GM12864 (cell line): ENCODE measurements around the gene GAS2L2.

Experiments
- DNase-seq: peaks from one replicate; pipeline ENCODE4 v3.0.0-alpha.2; 2011; ENCODE audit warnings: low read depth
- H3K4me3 ChIP-seq: 2 replicates; pipeline ENCODE4 v1.5.1; 2011; ENCODE audit warnings: mild to moderate bottlenecking, low read depth, low read length, control low read depth
- CTCF ChIP-seq: IDR thresholded peaks from 2 replicates; pipeline ENCODE4 v1.5.1; 2011; ENCODE audit warnings: low read depth, mild to moderate bottlenecking, moderate library complexity, low read length, control low read depth, inconsistent platforms; ENCODE audit errors: missing control alignments

The GAS2L2 gene

GRCh38 chr17:35728551-35728950, 24.5 kb downstream of the GAS2L2 start:
- TF ChIP-seq CTCF: no peak
- no peak overlapping the region for H3K4me3 ChIP-seq
- DNase-seq: no peak

- TF ChIP-seq CTCF: no peak
- DNase-seq: no peak
- no peak overlapping the region for H3K4me3 ChIP-seq
Measured at GRCh38 chr17:35727635-35728034, 25.4 kb downstream of the GAS2L2 start.

GRCh38 chr17:35726953-35727460, 26.0 kb downstream of the GAS2L2 start:
- no peak overlapping the region for H3K4me3 ChIP-seq
- DNase-seq: no peak
- TF ChIP-seq CTCF: no peak

GRCh38 chr17:35726127-35726952, 26.7 kb downstream of the GAS2L2 start:
- no peak overlapping the region for H3K4me3 ChIP-seq
- DNase-seq: no peak
- TF ChIP-seq CTCF: no peak

GRCh38 chr17:35725802-35726126, 27.3 kb downstream of the GAS2L2 start:
- DNase-seq: no peak
- no peak for TF ChIP-seq CTCF
- H3K4me3 ChIP-seq: no peak overlapping the region

GRCh38 chr17:35725058-35725457, 28.0 kb downstream of the GAS2L2 start:
- no peak for DNase-seq
- H3K4me3 ChIP-seq: no peak overlapping the region
- no peak for TF ChIP-seq CTCF

GRCh38 chr17:35723735-35724134, 29.3 kb downstream of the GAS2L2 start:
- DNase-seq: no peak
- TF ChIP-seq CTCF: no peak
- no peak overlapping the region for H3K4me3 ChIP-seq
